OCI-LY3 (cell line): ENCODE data around the gene PROSER3.

ENCODE experiments used
- H2AFZ ChIP-seq: fragments of 200-600, 300-600 bp; shearing (Covaris generic); 2 replicates; pipeline ENCODE4 v1.6.0; 2014; ENCODE audit warnings: antibody characterized with exemption, low read depth, low read length
- H3K27ac ChIP-seq: fragments of 200-600, 300-600 bp; sonication (generic); 2 replicates; pipeline ENCODE4 v1.5.1; 2014; ENCODE audit warnings: mild to moderate bottlenecking, low read length, moderate library complexity, mixed read lengths
- H3K27me3 ChIP-seq: fragments of 200-600, 300-600 bp; sonication (generic); 2 replicates; pipeline ENCODE4 v1.6.1; 2014; ENCODE audit warnings: low read depth, low read length, mixed read lengths
- H3K36me3 ChIP-seq: fragments of 200-600, 300-600 bp; sonication (generic); replicated peaks from 2 replicates; pipeline ENCODE3; 2014; ENCODE audit warnings: low read depth, low read length, mixed read lengths
- H3K4me1 ChIP-seq: fragments of 300-600, 200-600 bp; sonication (generic); 2 replicates; pipeline ENCODE4 v1.6.1; 2014; ENCODE audit warnings: low read length, mixed read lengths
- H3K4me2 ChIP-seq: fragments of 200-600, 300-600 bp; sonication (generic); 2 replicates; pipeline ENCODE4 v1.6.1; 2014; ENCODE audit warnings: low read length, mixed read lengths
- H3K4me3 ChIP-seq: fragments of 300-600, 200-600 bp; sonication (generic); 2 replicates; pipeline ENCODE4 v1.5.1; 2014; ENCODE audit warnings: antibody characterized with exemption, mild to moderate bottlenecking, low read length, moderate library complexity
- H3K79me2 ChIP-seq: fragments of 300-600, 200-600 bp; shearing (Covaris generic); 2 replicates; pipeline ENCODE4 v1.6.1; 2014; ENCODE audit warnings: mild to moderate bottlenecking, low read length, mixed read lengths
- H3K9ac ChIP-seq: fragments of 300-600, 200-600 bp; shearing (Covaris generic); 2 replicates; pipeline ENCODE4 v1.6.0; 2014; ENCODE audit warnings: mild to moderate bottlenecking, low read length, moderate library complexity
- H3K9me3 ChIP-seq: fragments of 200-600, 300-600 bp; shearing (Covaris generic); 2 replicates; pipeline ENCODE4 v1.6.1; 2014; ENCODE audit warnings: low read length, mixed read lengths; ENCODE audit not compliant: insufficient read depth
- H4K20me1 ChIP-seq: fragments of 200-600, 300-600 bp; sonication (generic); 2 replicates; pipeline ENCODE4 v1.6.1; 2016; ENCODE audit warnings: low read length, mixed read lengths; ENCODE audit not compliant: insufficient read depth
- EZH2phosphoT487 ChIP-seq: fragments of 200-600 bp; shearing (Covaris generic); IDR thresholded peaks from 2 replicates; pipeline ENCODE4 v1.6.1; 2018; ENCODE audit warnings: antibody characterized with exemption, mixed run types, low read depth
- TF ChIP-seq, protein P1 (sequence below): fragments of 200-600, 300-600 bp; sonication (generic); IDR thresholded peaks from 2 replicates; pipeline ENCODE4 v1.5.1; 2014; ENCODE audit warnings: antibody characterized with exemption, low read length, low read depth

PROSER3 gene

GRCh38 chr19:35719402-35720162 lies 38.4 kb upstream of the PROSER3 start:
- peaks cover 28% of the 10 kb centered on the region for H3K4me1 ChIP-seq
- H4K20me1 ChIP-seq = peaks cover 18% of the 10 kb centered on the region
- no peaks in the 10 kb centered on the region for H3K9me3 ChIP-seq
- H3K27ac ChIP-seq = no peak overlapping the region
- H3K4me2 ChIP-seq = peak overlapping the region; percentile 96
- H3K79me2 ChIP-seq = peaks cover 38% of the 10 kb centered on the region
- no peak overlapping the region for H2AFZ ChIP-seq
- peaks cover 35% of the 10 kb centered on the region for H3K36me3 ChIP-seq
- H3K27me3 ChIP-seq = no peaks in the 10 kb centered on the region
- TF ChIP-seq EZH2phosphoT487 = no peak
- TF ChIP-seq, protein P1, sequence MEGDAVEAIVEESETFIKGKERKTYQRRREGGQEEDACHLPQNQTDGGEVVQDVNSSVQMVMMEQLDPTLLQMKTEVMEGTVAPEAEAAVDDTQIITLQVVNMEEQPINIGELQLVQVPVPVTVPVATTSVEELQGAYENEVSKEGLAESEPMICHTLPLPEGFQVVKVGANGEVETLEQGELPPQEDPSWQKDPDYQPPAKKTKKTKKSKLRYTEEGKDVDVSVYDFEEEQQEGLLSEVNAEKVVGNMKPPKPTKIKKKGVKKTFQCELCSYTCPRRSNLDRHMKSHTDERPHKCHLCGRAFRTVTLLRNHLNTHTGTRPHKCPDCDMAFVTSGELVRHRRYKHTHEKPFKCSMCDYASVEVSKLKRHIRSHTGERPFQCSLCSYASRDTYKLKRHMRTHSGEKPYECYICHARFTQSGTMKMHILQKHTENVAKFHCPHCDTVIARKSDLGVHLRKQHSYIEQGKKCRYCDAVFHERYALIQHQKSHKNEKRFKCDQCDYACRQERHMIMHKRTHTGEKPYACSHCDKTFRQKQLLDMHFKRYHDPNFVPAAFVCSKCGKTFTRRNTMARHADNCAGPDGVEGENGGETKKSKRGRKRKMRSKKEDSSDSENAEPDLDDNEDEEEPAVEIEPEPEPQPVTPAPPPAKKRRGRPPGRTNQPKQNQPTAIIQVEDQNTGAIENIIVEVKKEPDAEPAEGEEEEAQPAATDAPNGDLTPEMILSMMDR = no peak
- H3K4me3 ChIP-seq = peak overlapping the region; percentile 99
- H3K9ac ChIP-seq = peak overlapping the region; percentile 86; the same call in 1 of the 2 replicates

DNA sequence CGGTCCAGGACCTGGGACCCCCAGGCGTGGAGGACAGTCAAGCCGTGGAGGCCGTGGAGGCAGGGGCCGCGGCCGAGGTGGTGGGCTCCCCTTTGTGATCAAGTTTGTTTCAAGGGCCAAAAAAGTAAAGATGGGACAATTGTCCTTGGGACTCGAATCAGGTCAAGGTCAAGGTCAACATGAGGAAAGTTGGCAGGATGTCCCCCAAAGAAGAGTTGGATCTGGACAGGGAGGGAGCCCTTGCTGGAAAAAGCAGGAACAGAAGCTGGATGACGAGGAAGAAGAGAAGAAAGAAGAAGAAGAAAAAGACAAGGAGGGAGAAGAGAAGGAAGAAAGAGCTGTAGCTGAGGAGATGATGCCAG lies 37.8 kb upstream of the PROSER3 start:
- Histone ChIP-seq H3K27ac (no peak overlapping the region), H3K79me2 (peaks cover 35% of the 10 kb centered on the region), H3K27me3 (no peaks in the 10 kb centered on the region), H3K9me3 (no peaks in the 10 kb centered on the region), H4K20me1 (peaks cover 18% of the 10 kb centered on the region), H3K4me2 (no peak overlapping the region), H3K9ac (no peak overlapping the region), H3K4me3 (no peak overlapping the region), H3K4me1 (peaks cover 22% of the 10 kb centered on the region), H2AFZ (no peak overlapping the region), H3K36me3 (peaks cover 41% of the 10 kb centered on the region)
- TF ChIP-seq, protein P1 = no peak
- no peak for TF ChIP-seq EZH2phosphoT487

GRCh38 chr19:35720648-35721047 lies 37.3 kb upstream of the PROSER3 start:
- Histone ChIP-seq H3K79me2 (peaks cover 35% of the 10 kb centered on the region), H3K4me1 (peaks cover 17% of the 10 kb centered on the region), H3K27ac (no peak overlapping the region), H3K27me3 (no peaks in the 10 kb centered on the region), H4K20me1 (peaks cover 18% of the 10 kb centered on the region), H3K4me2 (no peak overlapping the region), H2AFZ (no peak overlapping the region), H3K9ac (no peak overlapping the region), H3K9me3 (no peaks in the 10 kb centered on the region), H3K4me3 (no peak overlapping the region), H3K36me3 (peaks cover 46% of the 10 kb centered on the region)
- no peak for TF ChIP-seq EZH2phosphoT487
- TF ChIP-seq, protein P1 = no peak

DNA sequence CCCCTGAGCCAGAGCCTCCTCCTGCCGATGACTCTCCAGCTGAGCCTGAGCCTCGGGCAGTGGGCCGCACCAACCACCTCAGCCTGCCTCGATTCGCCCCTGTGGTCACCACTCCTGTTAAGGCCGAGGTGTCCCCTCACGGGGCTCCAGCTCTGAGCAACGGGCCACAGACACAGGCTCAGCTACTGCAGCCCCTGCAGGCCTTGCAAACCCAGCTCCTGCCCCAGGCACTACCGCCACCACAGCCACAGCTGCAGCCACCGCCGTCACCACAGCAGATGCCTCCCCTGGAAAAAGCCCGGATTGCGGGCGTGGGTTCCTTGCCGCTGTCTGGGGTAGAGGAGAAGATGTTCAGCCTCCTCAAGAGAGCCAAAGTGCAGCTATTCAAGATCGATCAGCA lies 36.6 kb upstream of the PROSER3 start:
- no peak overlapping the region for H3K9ac ChIP-seq
- H3K4me2 ChIP-seq = no peak overlapping the region
- H3K27me3 ChIP-seq = no peaks in the 10 kb centered on the region
- no peak overlapping the region for H3K27ac ChIP-seq
- H3K79me2 ChIP-seq = peaks cover 35% of the 10 kb centered on the region
- H2AFZ ChIP-seq = no peak overlapping the region
- TF ChIP-seq, protein P1 = no peak
- TF ChIP-seq EZH2phosphoT487 = no peak
- H3K4me3 ChIP-seq = no peak overlapping the region
- H4K20me1 ChIP-seq = peaks cover 18% of the 10 kb centered on the region
- H3K36me3 ChIP-seq = peaks cover 53% of the 10 kb centered on the region
- peaks cover 10% of the 10 kb centered on the region for H3K4me1 ChIP-seq
- H3K9me3 ChIP-seq = no peaks in the 10 kb centered on the region
